Caco-2 (cell line): ENCODE measurements around the gene OTOG. TPM values are rescaled to one million over a fixed set of nuclear protein-coding genes. Genes with fewer than 3 reads are reported as not detected.

ENCODE experiments used
- BruUV-seq: library from RNA; stranded (reverse); fragments of 400-500 nt; replicated peaks from 2 replicates; lab custom pipeline; 2021; lab: Mats Ljungman, UMichigan
- CTCF ChIA-PET: fragments of 300-600 bp; sonication (Branson Sonifier 250); formaldehyde crosslinking; loops from one replicate; lab custom pipeline; 2022; ENCODE audit warnings: antibody characterized with exemption; lab: Charles Lee
- POLR2A ChIA-PET: fragments of 300-600 bp; sonication (Branson Sonifier 250); formaldehyde crosslinking; loops from one replicate; lab custom pipeline; 2022; ENCODE audit warnings: antibody characterized with exemption; lab: Charles Lee
- DNase-seq, 2 experiments: peaks; one replicate each; pipeline versions ENCODE4 v3.0.0 to v3.0.0-alpha.2; 2020 to 2022
- H3K27me3 ChIP-seq: replicated peaks from 2 replicates; pipeline ENCODE4 v1.6.0; 2011; ENCODE audit warnings: low read length; ENCODE audit not compliant: control insufficient read depth, insufficient read depth
- H3K36me3 ChIP-seq: 2 replicates; pipeline ENCODE4 v1.5.1; 2011; ENCODE audit warnings: low read length; ENCODE audit not compliant: control insufficient read depth, insufficient read depth
- H3K4me1 ChIP-seq: fragments of 250-450 bp; sonication (Bioruptor Pico); 2 replicates; pipeline ENCODE4 v1.5.1; 2020; ENCODE audit warnings: mild to moderate bottlenecking
- H3K4me3 ChIP-seq: 2 replicates; pipeline ENCODE4 v1.5.1; 2011; ENCODE audit warnings: low read depth, mild to moderate bottlenecking, control low read depth, low read length
- H3K9me3 ChIP-seq: fragments of 250-450 bp; sonication (Bioruptor Pico); 2 replicates; pipeline ENCODE4 v1.5.1; 2020; ENCODE audit warnings: mild to moderate bottlenecking, moderate library complexity
- H3K27ac Mint-ChIP-seq: one replicate; pipeline ENCODE4 v1.8.0; 2022; ENCODE audit warnings: mixed read lengths; ENCODE audit not compliant: unreplicated experiment
- H3K27me3 Mint-ChIP-seq: one replicate; pipeline ENCODE4 v1.8.0; 2022; ENCODE audit warnings: mixed read lengths; ENCODE audit not compliant: insufficient read depth, unreplicated experiment
- H3K36me3 Mint-ChIP-seq: one replicate; pipeline ENCODE4 v1.8.0; 2022; ENCODE audit warnings: mild to moderate bottlenecking, mixed read lengths; ENCODE audit not compliant: insufficient read depth, unreplicated experiment
- H3K4me1 Mint-ChIP-seq: one replicate; pipeline ENCODE4 v1.8.0; 2022; ENCODE audit warnings: low read depth, mixed read lengths; ENCODE audit not compliant: unreplicated experiment
- H3K4me3 Mint-ChIP-seq: one replicate; pipeline ENCODE4 v1.8.0; 2022; ENCODE audit warnings: mild to moderate bottlenecking, moderate library complexity, mixed read lengths; ENCODE audit not compliant: unreplicated experiment
- H3K9me3 Mint-ChIP-seq: one replicate; pipeline ENCODE4 v1.8.0; 2022; ENCODE audit warnings: mixed read lengths; ENCODE audit not compliant: unreplicated experiment
- CTCF ChIP-seq, 2 experiments: fragments of 200-600 bp in 1 of 2; IDR thresholded peaks; 1 replicate in 1 of 2; 2 replicates in 1 of 2; pipeline versions ENCODE4 v1.5.1 to v1.8.0; 2011 to 2022; ENCODE audit warnings: antibody characterized with exemption in 1 of 2, control low read depth in 1 of 2, inconsistent platforms in 1 of 2, low read depth in 1 of 2, low read length in 1 of 2, mild to moderate bottlenecking in 1 of 2, moderate library complexity in 1 of 2; ENCODE audit not compliant: insufficient read depth in 1 of 2, severe bottlenecking in 1 of 2, unreplicated experiment in 1 of 2
- intact Hi-C: fragments of 100-400 bp; cut with micrococcal nuclease; formaldehyde crosslinking; loops from one replicate; pipeline ENCODE4 v1.10.0; 2022; ENCODE audit not compliant: unreplicated experiment
- total RNA-seq: library from RNA; stranded (reverse); gene quantifications from 2 replicates; pipeline ENCODE4 v1.2.3, GENCODE V29; 2022

The OTOG gene
- total RNA-seq, 1 experiment from 2014 or later = 0.95 TPM

GRCh38 chr11:17640493-17641164 lies 93.6 kb downstream of the OTOG start:
- CTCF ChIA-PET = no interaction called here
- intact Hi-C loops = no loop called here
- Histone ChIP-seq H3K4me3 (no peak overlapping the region), H3K27me3 (no peaks in the 10 kb centered on the region), H3K4me1 (no peaks in the 10 kb centered on the region), H3K9me3 (no peaks in the 10 kb centered on the region), H3K36me3 (no peaks in the 10 kb centered on the region)
- POLR2A ChIA-PET = no interaction called here
- Mint-ChIP-seq H3K27ac (no peak overlapping the region), H3K36me3 (no peaks in the 10 kb centered on the region), H3K9me3 (no peaks in the 10 kb centered on the region), H3K27me3 (peaks cover 13% of the 10 kb centered on the region), H3K4me1 (no peaks in the 10 kb centered on the region), H3K4me3 (no peak overlapping the region)
- no TSS peak for BruUV-seq
- no peak for DNase-seq
- TF ChIP-seq CTCF (IDR thresholded peaks at IDR 0.05; ENCODE audit: insufficient read depth in 1 of 2, low read depth in 1 of 2, low read length in 1 of 2, severe bottlenecking in 1 of 2, unreplicated experiment in 1 of 2) = no peak

- H3K4me3 ChIP-seq = no peak overlapping the region
- intact Hi-C loops = no loop called here
- H3K4me1 Mint-ChIP-seq = no peaks in the 10 kb centered on the region
- H3K27me3 Mint-ChIP-seq = peaks cover 13% of the 10 kb centered on the region
- DNase-seq = no peak
- H3K4me1 ChIP-seq = no peaks in the 10 kb centered on the region
- no peak overlapping the region for H3K4me3 Mint-ChIP-seq
- H3K36me3 ChIP-seq = no peaks in the 10 kb centered on the region
- H3K9me3 ChIP-seq = no peaks in the 10 kb centered on the region
- no peaks in the 10 kb centered on the region for H3K36me3 Mint-ChIP-seq
- no peaks in the 10 kb centered on the region for H3K9me3 Mint-ChIP-seq
- H3K27ac Mint-ChIP-seq = no peak overlapping the region
- ChIA-PET POLR2A (no interaction called here), CTCF (no interaction called here)
- TF ChIP-seq CTCF (IDR thresholded peaks at IDR 0.05; ENCODE audit: insufficient read depth in 1 of 2, low read depth in 1 of 2, low read length in 1 of 2, severe bottlenecking in 1 of 2, unreplicated experiment in 1 of 2) = no peak
- no TSS peak for BruUV-seq
- H3K27me3 ChIP-seq = no peaks in the 10 kb centered on the region
These were observed 94.8 kb downstream of the OTOG start for GRCh38 chr11:17641792-17642350.

- no peaks in the 10 kb centered on the region for H3K4me1 ChIP-seq
- no peak overlapping the region for H3K27ac Mint-ChIP-seq
- H3K27me3 ChIP-seq = no peaks in the 10 kb centered on the region
- intact Hi-C loops = no loop called here
- no peak overlapping the region for H3K4me3 Mint-ChIP-seq
- H3K9me3 ChIP-seq = no peaks in the 10 kb centered on the region
- no peak for DNase-seq
- BruUV-seq = no TSS peak
- H3K36me3 ChIP-seq = no peaks in the 10 kb centered on the region
- H3K9me3 Mint-ChIP-seq = no peaks in the 10 kb centered on the region
- ChIA-PET POLR2A (no interaction called here), CTCF (no interaction called here)
- H3K36me3 Mint-ChIP-seq = no peaks in the 10 kb centered on the region
- no peak for TF ChIP-seq CTCF (IDR thresholded peaks at IDR 0.05; ENCODE audit: insufficient read depth in 1 of 2, low read depth in 1 of 2, low read length in 1 of 2, severe bottlenecking in 1 of 2, unreplicated experiment in 1 of 2)
- no peaks in the 10 kb centered on the region for H3K4me1 Mint-ChIP-seq
- H3K27me3 Mint-ChIP-seq = peaks cover 17% of the 10 kb centered on the region
- H3K4me3 ChIP-seq = no peak overlapping the region
These were observed 95.3 kb downstream of the OTOG start for GRCh38 chr11:17642370-17642769.
